Measurements from ENCODE around the gene PIEZO2. TPM values are rescaled to one million over a fixed set of nuclear protein-coding genes. Genes with fewer than 3 reads are reported as not detected.
"Not testable (repeated sequence)": the region's sequence is repeated elsewhere in the genome, so short reads cannot be mapped to it uniquely, and the experiment has no call there.

The PIEZO2 gene
- total RNA-seq, 1 experiment from 2014 or later, result 10.7 TPM

DNA sequence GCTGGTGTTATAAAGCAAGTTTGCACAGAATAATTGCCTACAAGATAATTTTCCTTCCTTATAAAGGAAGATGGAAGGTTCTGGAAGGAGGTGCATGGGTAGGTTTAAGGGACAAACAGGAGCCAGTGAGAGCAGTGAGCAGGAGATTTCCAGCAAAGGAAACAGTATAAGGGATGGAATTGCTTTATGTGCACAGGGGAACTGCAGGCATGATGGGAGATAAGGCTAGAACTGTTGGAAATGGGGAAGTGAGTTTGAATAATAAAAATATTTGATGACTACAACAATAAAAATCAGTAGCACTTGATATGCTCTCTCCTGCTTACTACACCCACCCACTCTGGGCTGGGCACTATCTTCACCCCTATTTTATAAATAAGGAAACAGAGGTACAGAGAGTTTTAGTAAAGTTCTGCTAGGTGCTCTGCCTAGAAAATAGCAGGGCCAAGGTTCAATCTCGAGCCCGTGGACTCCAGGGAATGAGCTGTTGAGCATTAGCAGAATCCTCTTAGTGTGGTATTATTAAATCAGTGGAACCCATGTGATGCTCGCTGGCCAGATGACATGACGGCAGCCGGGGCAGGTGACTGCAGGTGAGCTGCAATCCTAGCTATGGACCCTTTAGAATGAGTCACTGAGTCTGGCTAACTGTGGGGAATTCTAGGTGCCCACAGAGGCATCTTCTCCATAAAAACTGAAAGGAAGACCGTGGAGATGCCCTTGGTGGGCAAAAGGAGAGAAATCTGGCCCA lies 302.5 kb downstream of the PIEZO2 start:
- peaks cover 16% of the 10 kb centered on the region for H3K9me3 Mint-ChIP-seq
- H3K4me1 Mint-ChIP-seq, result peaks cover 33% of the 10 kb centered on the region
- peaks cover 8% of the 10 kb centered on the region for H3K36me3 Mint-ChIP-seq
- DNase-seq (ENCODE audit: low spot score), result no peak
- no peak overlapping the region; the same call in 1 of the 2 replicates for H3K27ac Mint-ChIP-seq
- CTCF ChIA-PET, result no interaction called here
- no peak for ATAC-seq
- no peak overlapping the region for H3K4me3 Mint-ChIP-seq
- POLR2A ChIA-PET, result no interaction called here
- H3K27me3 Mint-ChIP-seq (ENCODE audit: low read depth), result no peaks in the 10 kb centered on the region
- TF ChIP-seq, protein P1, sequence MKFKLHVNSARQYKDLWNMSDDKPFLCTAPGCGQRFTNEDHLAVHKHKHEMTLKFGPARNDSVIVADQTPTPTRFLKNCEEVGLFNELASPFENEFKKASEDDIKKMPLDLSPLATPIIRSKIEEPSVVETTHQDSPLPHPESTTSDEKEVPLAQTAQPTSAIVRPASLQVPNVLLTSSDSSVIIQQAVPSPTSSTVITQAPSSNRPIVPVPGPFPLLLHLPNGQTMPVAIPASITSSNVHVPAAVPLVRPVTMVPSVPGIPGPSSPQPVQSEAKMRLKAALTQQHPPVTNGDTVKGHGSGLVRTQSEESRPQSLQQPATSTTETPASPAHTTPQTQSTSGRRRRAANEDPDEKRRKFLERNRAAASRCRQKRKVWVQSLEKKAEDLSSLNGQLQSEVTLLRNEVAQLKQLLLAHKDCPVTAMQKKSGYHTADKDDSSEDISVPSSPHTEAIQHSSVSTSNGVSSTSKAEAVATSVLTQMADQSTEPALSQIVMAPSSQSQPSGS (CRISPR knock-in tag; IDR thresholded peaks at IDR 0.05; ENCODE audit: borderline replicate concordance, low read depth), result no peak
- TF ChIP-seq JUN (CRISPR knock-in tag; IDR thresholded peaks at IDR 0.05) (no peak), ZNF317 (CRISPR knock-in tag; IDR thresholded peaks at IDR 0.05; ENCODE audit: borderline replicate concordance, low read depth) (no peak), ZNF281 (CRISPR knock-in tag; IDR thresholded peaks at IDR 0.05) (no peak), NR1H2 (CRISPR knock-in tag; IDR thresholded peaks at IDR 0.05) (no peak), HMGXB4 (CRISPR knock-in tag; IDR thresholded peaks at IDR 0.05) (no peak), IRF1 (CRISPR knock-in tag; IDR thresholded peaks at IDR 0.05) (no peak), FOXP4 (CRISPR knock-in tag; IDR thresholded peaks at IDR 0.05) (no peak), NFATC4 (CRISPR knock-in tag; IDR thresholded peaks at IDR 0.05) (no peak), KAT7 (CRISPR knock-in tag; IDR thresholded peaks at IDR 0.05; ENCODE audit: borderline replicate concordance) (no peak), SMAD3 (CRISPR knock-in tag; IDR thresholded peaks at IDR 0.05; ENCODE audit: borderline replicate concordance) (no peak), SP1 (CRISPR knock-in tag; conservative IDR thresholded peaks at IDR 0.05) (no peak)
- TF ChIP-seq, protein P2, sequence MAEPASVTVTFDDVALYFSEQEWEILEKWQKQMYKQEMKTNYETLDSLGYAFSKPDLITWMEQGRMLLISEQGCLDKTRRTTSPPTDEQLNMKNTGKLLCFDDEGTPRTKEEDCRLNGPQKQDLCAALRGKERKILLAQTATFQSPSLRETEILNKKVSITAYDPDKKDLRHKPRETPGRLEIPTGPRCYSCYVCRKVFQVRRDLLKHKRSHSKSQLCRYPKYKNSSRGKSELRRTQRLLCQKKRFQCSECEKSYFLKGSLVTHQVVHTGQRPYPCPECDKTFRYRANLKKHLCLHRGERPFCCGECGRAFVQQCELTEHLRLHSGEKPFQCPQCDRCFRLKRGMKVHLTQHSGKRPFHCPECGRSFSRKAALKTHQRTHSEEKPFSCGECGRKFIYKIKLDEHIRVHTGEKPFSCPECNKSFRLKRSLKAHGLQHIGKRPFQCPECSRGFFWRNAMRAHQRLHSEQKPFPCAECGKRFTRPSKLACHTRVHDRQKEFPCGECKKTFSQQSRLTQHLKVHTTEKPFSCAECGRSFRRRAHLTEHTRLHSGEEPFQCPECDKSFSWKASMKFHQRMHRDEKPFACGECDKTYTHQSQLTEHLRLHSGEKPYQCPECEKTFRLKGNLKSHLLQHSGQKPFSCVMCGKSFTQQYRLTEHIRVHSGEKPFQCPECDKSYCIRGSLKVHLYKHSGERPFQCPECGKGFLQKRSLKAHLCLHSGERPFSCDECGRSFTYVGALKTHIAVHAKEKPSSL (CRISPR knock-in tag; conservative IDR thresholded peaks at IDR 0.05), result no peak

DNA sequence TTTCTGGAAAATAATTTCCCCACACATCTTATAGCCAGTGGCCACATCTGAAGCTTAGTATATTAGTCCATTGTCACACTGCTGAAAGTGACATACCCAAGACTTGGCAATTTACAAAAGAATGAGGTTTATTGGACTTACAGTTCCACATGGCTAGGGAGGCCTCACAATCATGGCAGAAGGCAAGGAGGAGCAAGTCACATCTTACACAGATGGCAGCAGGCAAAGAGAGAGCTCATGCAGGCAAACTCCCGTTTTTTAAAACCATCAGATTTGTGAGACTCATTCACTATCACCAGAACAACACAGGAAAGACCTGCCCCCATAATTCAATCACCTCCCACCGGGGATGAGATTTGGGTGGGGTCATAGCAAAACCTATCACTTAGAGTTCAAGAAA lies 303.3 kb downstream of the PIEZO2 start:
- ATAC-seq; DNase-seq (ENCODE audit: low spot score); H3K27me3 Mint-ChIP-seq (ENCODE audit: low read depth); H3K27ac Mint-ChIP-seq; H3K4me3 Mint-ChIP-seq; POLR2A ChIA-PET; CTCF ChIA-PET; H3K36me3 Mint-ChIP-seq: not testable (repeated sequence)
- peaks cover 30% of the 10 kb centered on the region for H3K4me1 Mint-ChIP-seq
- peaks cover 16% of the 10 kb centered on the region for H3K9me3 Mint-ChIP-seq
